Endothelial cell (in vitro differentiated cells): ENCODE results near the gene LGALS14. TPM values are rescaled to one million over a fixed set of nuclear protein-coding genes. Genes with fewer than 3 reads are reported as not detected.

Experiments used
- DNase-seq: peaks from one replicate; pipeline ENCODE4 v3.0.0; 2021; ENCODE audit warnings: low spot score
- H3K27ac Mint-ChIP-seq: one replicate; pipeline ENCODE4 v1.8.0; 2021; ENCODE audit warnings: mixed read lengths, inconsistent platforms; ENCODE audit not compliant: unreplicated experiment
- H3K27me3 Mint-ChIP-seq: one replicate; pipeline ENCODE4 v1.8.0; 2021; ENCODE audit warnings: mild to moderate bottlenecking, moderate library complexity, mixed read lengths, inconsistent platforms; ENCODE audit not compliant: unreplicated experiment
- H3K36me3 Mint-ChIP-seq: one replicate; pipeline ENCODE4 v1.8.0; 2021; ENCODE audit warnings: mild to moderate bottlenecking, low read depth, mixed read lengths, inconsistent platforms; ENCODE audit not compliant: unreplicated experiment
- H3K4me1 Mint-ChIP-seq: one replicate; pipeline ENCODE4 v1.8.0; 2021; ENCODE audit warnings: mild to moderate bottlenecking, mixed read lengths, inconsistent platforms; ENCODE audit not compliant: unreplicated experiment
- H3K4me3 Mint-ChIP-seq: one replicate; pipeline ENCODE4 v1.8.0; 2021; ENCODE audit warnings: mild to moderate bottlenecking, mixed read lengths, inconsistent platforms; ENCODE audit not compliant: unreplicated experiment
- H3K9me3 Mint-ChIP-seq: one replicate; pipeline ENCODE4 v1.8.0; 2021; ENCODE audit warnings: mixed read lengths, inconsistent platforms; ENCODE audit not compliant: unreplicated experiment
- CTCF ChIP-seq: fragments of 200-600 bp; sonication (generic); IDR thresholded peaks from one replicate; pipeline ENCODE4 v1.5.0; 2021; ENCODE audit warnings: antibody characterized with exemption; ENCODE audit not compliant: unreplicated experiment
- total RNA-seq: library from RNA; stranded (reverse); fragmentation: NEBNext Ultra II Directional; extraction: Animal tissue kit (Norgen Biotek cat#: 25700); gene quantifications from one replicate; pipeline ENCODE4 v1.2.1, GENCODE V29; 2021; ENCODE audit not compliant: unreplicated experiment

LGALS14 gene
- total RNA-seq, 1 donor from 2014 or later, result not detected

DNA sequence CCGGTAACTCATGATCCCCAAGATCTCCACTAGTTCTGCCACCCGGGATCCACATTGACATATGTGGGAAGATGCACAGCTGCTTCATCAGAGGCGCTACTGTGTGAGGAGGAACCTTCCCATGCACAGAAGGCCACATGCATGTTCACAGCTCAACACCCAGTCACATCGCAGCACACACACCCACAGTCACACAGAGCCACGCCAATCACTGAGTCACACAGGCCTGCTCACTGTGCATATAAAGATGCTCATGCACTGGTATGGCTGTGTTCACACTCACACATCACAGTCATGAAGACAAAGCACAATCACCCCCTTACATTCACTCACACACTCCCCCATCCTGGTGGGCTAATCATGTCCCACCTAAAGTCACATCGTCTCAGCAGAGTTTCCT lies 23.8 kb downstream of the LGALS14 start:
- TF ChIP-seq CTCF, result no peak
- no peaks in the 10 kb centered on the region for H3K27me3 Mint-ChIP-seq
- no peak overlapping the region for H3K27ac Mint-ChIP-seq
- H3K4me1 Mint-ChIP-seq, result peaks cover 2% of the 10 kb centered on the region
- H3K36me3 Mint-ChIP-seq, result no peaks in the 10 kb centered on the region
- H3K4me3 Mint-ChIP-seq, result no peak overlapping the region
- no peaks in the 10 kb centered on the region for H3K9me3 Mint-ChIP-seq
- no peak for DNase-seq

DNA sequence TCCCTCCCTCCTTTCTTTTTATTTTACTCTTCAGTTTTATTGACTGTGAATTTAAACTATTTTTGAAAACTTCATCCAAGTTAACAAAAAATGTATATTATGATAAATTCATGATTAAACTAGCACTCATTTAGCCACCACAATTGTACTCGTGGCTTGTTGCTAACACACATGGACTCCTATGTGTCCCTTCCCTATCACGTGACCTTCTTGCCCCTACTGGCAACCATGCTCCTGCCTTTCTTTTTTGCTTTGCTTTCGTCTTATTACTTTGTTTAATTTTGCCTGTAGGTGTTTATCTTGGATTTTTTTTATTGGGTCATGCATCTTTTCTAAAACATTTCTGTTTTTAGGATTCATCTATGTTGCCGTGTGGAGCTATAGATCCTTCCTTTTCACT lies 25.3 kb downstream of the LGALS14 start:
- no peaks in the 10 kb centered on the region for H3K36me3 Mint-ChIP-seq
- no peaks in the 10 kb centered on the region for H3K9me3 Mint-ChIP-seq
- no peak for DNase-seq
- no peaks in the 10 kb centered on the region for H3K4me1 Mint-ChIP-seq
- no peak overlapping the region for H3K27ac Mint-ChIP-seq
- no peak for TF ChIP-seq CTCF
- H3K27me3 Mint-ChIP-seq, result no peaks in the 10 kb centered on the region
- no peak overlapping the region for H3K4me3 Mint-ChIP-seq

DNA sequence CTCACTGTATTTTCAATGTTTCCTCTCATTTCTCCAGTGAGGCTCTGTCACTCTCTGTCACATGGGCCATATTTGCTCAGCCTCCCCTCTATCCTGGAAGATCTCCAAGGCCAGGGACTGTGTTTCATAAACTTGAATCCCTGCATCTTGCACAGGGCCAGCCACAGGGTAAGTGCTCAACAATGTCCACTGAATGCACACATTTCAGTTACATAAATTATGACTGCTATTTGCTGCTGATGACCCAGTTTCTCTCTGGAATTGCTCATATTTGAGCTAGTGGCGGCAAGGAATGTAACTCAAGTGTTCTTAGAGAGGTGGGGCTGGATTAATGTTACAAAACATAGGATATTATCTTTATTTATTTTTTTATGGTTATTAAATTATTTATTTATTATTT lies 27.4 kb downstream of the LGALS14 start:
- no peak overlapping the region for H3K27ac Mint-ChIP-seq
- no peak for TF ChIP-seq CTCF
- no peaks in the 10 kb centered on the region for H3K4me1 Mint-ChIP-seq
- DNase-seq, result no peak
- no peaks in the 10 kb centered on the region for H3K9me3 Mint-ChIP-seq
- no peaks in the 10 kb centered on the region for H3K36me3 Mint-ChIP-seq
- no peak overlapping the region for H3K4me3 Mint-ChIP-seq
- H3K27me3 Mint-ChIP-seq, result no peaks in the 10 kb centered on the region

DNA sequence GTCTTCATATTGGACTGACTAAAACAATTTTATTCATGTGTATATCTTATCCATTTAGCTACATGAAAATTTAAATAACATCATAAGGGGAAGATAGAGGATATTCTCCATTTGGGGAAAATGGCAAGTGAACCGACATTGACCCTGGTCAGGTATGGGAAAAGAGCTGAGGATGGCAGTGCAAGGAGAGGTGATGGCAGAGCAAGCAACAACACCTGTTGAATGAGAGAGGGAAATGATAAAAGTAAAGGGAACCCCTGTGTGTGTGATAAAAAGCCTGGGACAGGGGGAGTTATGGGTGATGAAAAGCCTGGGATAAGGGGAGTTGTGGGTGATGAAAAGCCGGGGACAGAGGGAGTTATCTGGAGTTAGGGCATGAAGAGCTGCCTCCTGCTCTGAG lies 29.6 kb downstream of the LGALS14 start:
- Mint-ChIP-seq H3K4me3 (no peak overlapping the region), H3K27me3 (no peaks in the 10 kb centered on the region), H3K9me3 (no peaks in the 10 kb centered on the region), H3K36me3 (no peaks in the 10 kb centered on the region), H3K4me1 (no peaks in the 10 kb centered on the region), H3K27ac (no peak overlapping the region)
- DNase-seq, result no peak
- no peak for TF ChIP-seq CTCF

GRCh38 chr19:39735688-39736087 lies 31.4 kb downstream of the LGALS14 start:
- H3K27ac Mint-ChIP-seq, result no peak overlapping the region
- TF ChIP-seq CTCF, result no peak
- no peaks in the 10 kb centered on the region for H3K27me3 Mint-ChIP-seq
- H3K4me3 Mint-ChIP-seq, result no peak overlapping the region
- DNase-seq, result no peak
- no peaks in the 10 kb centered on the region for H3K9me3 Mint-ChIP-seq
- no peaks in the 10 kb centered on the region for H3K4me1 Mint-ChIP-seq
- no peaks in the 10 kb centered on the region for H3K36me3 Mint-ChIP-seq
